CD4-positive, CD25-positive, alpha-beta regulatory T cell (primary cell): ENCODE data around the gene HTRA1. TPM values are rescaled to one million over a fixed set of nuclear protein-coding genes. Genes with fewer than 3 reads are reported as not detected.

Experiments used
- ATAC-seq, 2 donors: fragments of 150-1000 bp; cut with Tn5 transposase; one replicate each; pipeline ENCODE4 v1.10.0; 2021; ENCODE audit warnings: low read depth in 2 of 2, moderate number of reproducible peaks in 2 of 2, moderate library complexity in 1 of 2
- DNase-seq, 3 donors: peaks; one replicate each; pipeline versions ENCODE4 v3.0.0 to v3.0.0-alpha.2; 2012 to 2022; ENCODE audit warnings: mixed read lengths in 1 of 3
- H3K27ac ChIP-seq: one replicate; pipeline ENCODE4 v1.7.0; 2013; ENCODE audit warnings: mild to moderate bottlenecking, low read length; ENCODE audit not compliant: insufficient read depth, poor library complexity, severe bottlenecking
- H3K27me3 ChIP-seq: one replicate; pipeline ENCODE4 v1.7.0; 2013; ENCODE audit warnings: low read length; ENCODE audit not compliant: control insufficient read depth, insufficient read depth
- H3K36me3 ChIP-seq: one replicate; pipeline ENCODE4 v1.7.0; 2013; ENCODE audit warnings: mild to moderate bottlenecking, low read length, moderate library complexity; ENCODE audit not compliant: control insufficient read depth, insufficient read depth
- H3K4me1 ChIP-seq: 2 replicates; pipeline ENCODE4 v1.7.0; 2013; ENCODE audit warnings: mild to moderate bottlenecking, low read length; ENCODE audit not compliant: insufficient read depth, control insufficient read depth, poor library complexity, severe bottlenecking
- H3K4me3 ChIP-seq: one replicate; pipeline ENCODE4 v1.7.0; 2013; ENCODE audit warnings: low read depth, mild to moderate bottlenecking, low read length, moderate library complexity
- H3K9me3 ChIP-seq, 2 experiments: 1 replicate in 1 of 2; 2 replicates in 1 of 2; pipeline ENCODE4 v1.7.0; 2013; ENCODE audit warnings: low read length in 2 of 2, mild to moderate bottlenecking in 1 of 2, moderate library complexity in 1 of 2; ENCODE audit not compliant: control insufficient read depth in 2 of 2
- H3K27ac Mint-ChIP-seq, 3 donors: one replicate each; pipeline ENCODE4 v1.8.0; 2020 to 2022; ENCODE audit warnings: mild to moderate bottlenecking in 3 of 3, mixed read lengths in 3 of 3, moderate library complexity in 2 of 3
- H3K27me3 Mint-ChIP-seq: one replicate; pipeline ENCODE4 v1.8.0; 2022; ENCODE audit warnings: mild to moderate bottlenecking, mixed read lengths
- H3K36me3 Mint-ChIP-seq: one replicate; pipeline ENCODE4 v1.8.0; 2020; ENCODE audit warnings: mixed read lengths
- H3K4me1 Mint-ChIP-seq, 4 donors: one replicate each; pipeline ENCODE4 v1.8.0; 2020 to 2022; ENCODE audit warnings: mixed read lengths in 4 of 4, mild to moderate bottlenecking in 1 of 4
- H3K4me3 Mint-ChIP-seq, 4 donors: one replicate each; pipeline ENCODE4 v1.8.0; 2020 to 2022; ENCODE audit warnings: mild to moderate bottlenecking in 4 of 4, mixed read lengths in 4 of 4, moderate library complexity in 3 of 4
- H3K9me3 Mint-ChIP-seq, 7 donors: one replicate each; pipeline ENCODE4 v1.8.0; 2020 to 2022; ENCODE audit warnings: mixed read lengths in 7 of 7, mild to moderate bottlenecking in 3 of 7, moderate library complexity in 2 of 7
- polyA plus RNA-seq, 4 donors: library from polyadenylated mRNA; unstranded; fragments of 300-500 nt; fragmentation: Illumina TruSeq; gene quantifications; one replicate each; pipeline ENCODE4 v1.2.3, GENCODE V29; 2021
- total RNA-seq: library from RNA; stranded (reverse); gene quantifications from one replicate; pipeline ENCODE4 v1.2.3, GENCODE V29; 2022

HTRA1 gene
- not detected for total RNA-seq
- not detected for polyA plus RNA-seq

GRCh38 chr10:122461367-122461728 is at the start of gene HTRA1:
Gene HTRA1 (plus strand): TSS chr10:122461553. CDS start chr10:122461653, 100 bp downstream.
- H3K27me3 Mint-ChIP-seq = peaks cover 82% of the 10 kb centered on the region
- peaks cover 0 to 23% (median 8%) of the 10 kb centered on the region in 4 donors for H3K4me1 Mint-ChIP-seq
- H3K36me3 Mint-ChIP-seq = no peaks in the 10 kb centered on the region
- H3K36me3 ChIP-seq = no peaks in the 10 kb centered on the region
- ATAC-seq (no peak), DNase-seq (no peak)
- H3K27me3 ChIP-seq = peaks cover 19% of the 10 kb centered on the region
- peak within 1 kb of the TSS; percentile 56 to 87 (median 77) for H3K4me3 Mint-ChIP-seq
- H3K4me1 ChIP-seq = peaks cover 20% of the 10 kb centered on the region
- H3K27ac Mint-ChIP-seq = no peak within 1 kb of the TSS
- H3K27ac ChIP-seq = no peak within 1 kb of the TSS
- peak within 1 kb of the TSS; percentile 53 for H3K4me3 ChIP-seq
- H3K9me3 ChIP-seq = no peaks in the 10 kb centered on the region
- peaks cover 0 to 6% (median 0%) of the 10 kb centered on the region in 7 donors for H3K9me3 Mint-ChIP-seq

GRCh38 chr10:122413327-122413726 is 48.0 kb upstream of the HTRA1 start:
- Histone ChIP-seq H3K4me1 (peaks cover 43% of the 10 kb centered on the region), H3K27ac (peak overlapping the region; percentile 8), H3K36me3 (peaks cover 9% of the 10 kb centered on the region), H3K4me3 (no peak overlapping the region), H3K27me3 (no peaks in the 10 kb centered on the region), H3K9me3 (no peaks in the 10 kb centered on the region)
- ATAC-seq (no peak), DNase-seq (no peak)
- Mint-ChIP-seq H3K4me1 (peaks cover 29 to 63% (median 49%) of the 10 kb centered on the region in 4 donors), H3K9me3 (peaks cover 0 to 1% (median 0%) of the 10 kb centered on the region in 7 donors), H3K27ac (peak overlapping the region in 1 of 3 donors; percentile 9), H3K27me3 (no peaks in the 10 kb centered on the region), H3K4me3 (no peak overlapping the region), H3K36me3 (peaks cover 54% of the 10 kb centered on the region)

GRCh38 chr10:122417667-122418066 is 43.7 kb upstream of the HTRA1 start:
- Histone ChIP-seq H3K4me3 (peak overlapping the region; percentile 80), H3K36me3 (peaks cover 4% of the 10 kb centered on the region), H3K27ac (peak overlapping the region; percentile 76), H3K9me3 (no peaks in the 10 kb centered on the region), H3K4me1 (peaks cover 85% of the 10 kb centered on the region), H3K27me3 (no peaks in the 10 kb centered on the region)
- ATAC-seq (no peak), DNase-seq (no peak)
- peak overlapping the region; percentile 92 to 98 (median 93) for H3K27ac Mint-ChIP-seq
- H3K4me3 Mint-ChIP-seq = peak overlapping the region; percentile 12 to 84 (median 68)
- peaks cover 0 to 3% (median 1%) of the 10 kb centered on the region in 7 donors for H3K9me3 Mint-ChIP-seq
- H3K27me3 Mint-ChIP-seq = no peaks in the 10 kb centered on the region
- H3K4me1 Mint-ChIP-seq = peaks cover 40 to 85% (median 66%) of the 10 kb centered on the region in 4 donors
- peaks cover 47% of the 10 kb centered on the region for H3K36me3 Mint-ChIP-seq

GRCh38 chr10:122419016-122419415 is 42.3 kb upstream of the HTRA1 start:
- Mint-ChIP-seq H3K27ac (peak overlapping the region in 2 of 3 donors; percentile 21 to 86), H3K4me3 (peak overlapping the region in 2 of 4 donors; percentile 3 to 5), H3K9me3 (peaks cover 0 to 3% (median 1%) of the 10 kb centered on the region in 7 donors), H3K4me1 (peaks cover 46 to 94% (median 71%) of the 10 kb centered on the region in 4 donors), H3K27me3 (no peaks in the 10 kb centered on the region), H3K36me3 (peaks cover 40% of the 10 kb centered on the region)
- Histone ChIP-seq H3K9me3 (no peaks in the 10 kb centered on the region), H3K4me3 (no peak overlapping the region), H3K27ac (peak overlapping the region; percentile 65), H3K27me3 (no peaks in the 10 kb centered on the region), H3K4me1 (peaks cover 91% of the 10 kb centered on the region), H3K36me3 (peaks cover 2% of the 10 kb centered on the region)
- no peak for DNase-seq
- ATAC-seq = no peak

- DNase-seq = peak in 1 of 3 donors; percentile 32
These were observed 41.3 kb upstream of the HTRA1 start for GRCh38 chr10:122419876-122420623.

GRCh38 chr10:122420624-122421007 is 40.7 kb upstream of the HTRA1 start:
- Mint-ChIP-seq H3K27ac (peak overlapping the region; percentile 91 to 95 (median 92)), H3K4me1 (peaks cover 45 to 88% (median 74%) of the 10 kb centered on the region in 4 donors), H3K9me3 (peaks cover 0 to 3% (median 1%) of the 10 kb centered on the region in 7 donors), H3K27me3 (no peaks in the 10 kb centered on the region), H3K36me3 (peaks cover 34% of the 10 kb centered on the region), H3K4me3 (peak overlapping the region; percentile 19 to 77 (median 60))
- DNase-seq (no peak), ATAC-seq (no peak)
- Histone ChIP-seq H3K4me3 (peak overlapping the region; percentile 21), H3K27ac (peak overlapping the region; percentile 65), H3K36me3 (peaks cover 2% of the 10 kb centered on the region), H3K4me1 (peaks cover 97% of the 10 kb centered on the region), H3K9me3 (no peaks in the 10 kb centered on the region), H3K27me3 (no peaks in the 10 kb centered on the region)

More at GRCh38 chr10:122419876-122420623, 41.3 kb upstream of the HTRA1 start:
- Histone ChIP-seq H3K27me3 (no peaks in the 10 kb centered on the region), H3K36me3 (peaks cover 2% of the 10 kb centered on the region), H3K4me3 (peak overlapping the region; percentile 21), H3K27ac (peak overlapping the region; percentile 65), H3K9me3 (no peaks in the 10 kb centered on the region), H3K4me1 (peaks cover 99% of the 10 kb centered on the region)
- peaks cover 36% of the 10 kb centered on the region for H3K36me3 Mint-ChIP-seq
- ATAC-seq = no peak
- H3K4me1 Mint-ChIP-seq = peaks cover 45 to 93% (median 75%) of the 10 kb centered on the region in 4 donors
- no peaks in the 10 kb centered on the region for H3K27me3 Mint-ChIP-seq
- H3K27ac Mint-ChIP-seq = peak overlapping the region; percentile 88 to 92 (median 91)
- H3K4me3 Mint-ChIP-seq = peak overlapping the region; percentile 16 to 63 (median 33)
- peaks cover 0 to 3% (median 1%) of the 10 kb centered on the region in 7 donors for H3K9me3 Mint-ChIP-seq

GRCh38 chr10:122421054-122421625 is 40.2 kb upstream of the HTRA1 start:
- ATAC-seq = no peak
- Mint-ChIP-seq H3K9me3 (peaks cover 0 to 3% (median 1%) of the 10 kb centered on the region in 7 donors), H3K36me3 (peaks cover 33% of the 10 kb centered on the region), H3K4me1 (peaks cover 40 to 86% (median 72%) of the 10 kb centered on the region in 4 donors), H3K27ac (peak overlapping the region; percentile 91 to 95 (median 92)), H3K4me3 (peak overlapping the region; percentile 19 to 77 (median 60)), H3K27me3 (no peaks in the 10 kb centered on the region)
- no peaks in the 10 kb centered on the region for H3K9me3 ChIP-seq
- H3K36me3 ChIP-seq = peaks cover 2% of the 10 kb centered on the region
- peak overlapping the region; percentile 21 for H3K4me3 ChIP-seq
- peaks cover 95% of the 10 kb centered on the region for H3K4me1 ChIP-seq
- H3K27ac ChIP-seq = peak overlapping the region; percentile 65
- H3K27me3 ChIP-seq = no peaks in the 10 kb centered on the region
- DNase-seq = peak in 1 of 3 donors; percentile 51
